Stimulated activated CD4-positive, alpha-beta T cell treated with anti-CD3 and anti-CD28 coated beads, Interleukin-2, amount 100 ng/mL, for 24 hours (primary cell): Measurements from ENCODE around the gene RPL26.
"Not testable (repeated sequence)": the region's sequence is repeated elsewhere in the genome, so short reads cannot be mapped to it uniquely, and the experiment has no call there.

Experiments
- DNase-seq, 2 donors: peaks; one replicate each; pipeline ENCODE4 v3.0.0-alpha.2; 2020

Gene RPL26

GRCh38 chr17:8393470-8394231, 10.7 kb upstream of the RPL26 start:
- no peak for DNase-seq

- DNase-seq = no peak
Observed at GRCh38 chr17:8392674-8393469, 9.9 kb upstream of the RPL26 start.

GRCh38 chr17:8392274-8392673, 9.3 kb upstream of the RPL26 start:
- DNase-seq = no peak

- no peak for DNase-seq
Observed at GRCh38 chr17:8391711-8392110, 8.7 kb upstream of the RPL26 start.

- DNase-seq = no peak
Observed at GRCh38 chr17:8387914-8388651, 5.1 kb upstream of the RPL26 start.

- no peak for DNase-seq
Observed at GRCh38 chr17:8386841-8387240, 3.8 kb upstream of the RPL26 start.

- no peak for DNase-seq
Observed at GRCh38 chr17:8384801-8385378, 1.9 kb upstream of the RPL26 start.

- no peak for DNase-seq
Observed at GRCh38 chr17:8382880-8383142, 182 bp downstream of the RPL26 start.

GRCh38 chr17:8382052-8382879, 727 bp downstream of the RPL26 start:
- DNase-seq = no peak

- no peak for DNase-seq
Observed at GRCh38 chr17:8380049-8380448, 2.9 kb downstream of the RPL26 start.

GRCh38 chr17:8378117-8378516, 4.9 kb downstream of the RPL26 start:
- DNase-seq = not testable (repeated sequence)

- DNase-seq = no peak
Observed at GRCh38 chr17:8377422-8377821, 5.6 kb downstream of the RPL26 start.

GRCh38 chr17:8376271-8377067, 6.5 kb downstream of the RPL26 start, which contains the start of gene KRABD2:
KRABD2 (minus strand) TSS chr17:8376704.
- peak; percentile 93 to 95 for DNase-seq

GRCh38 chr17:8375738-8376259, 7.2 kb downstream of the RPL26 start:
- no peak for DNase-seq

GRCh38 chr17:8373856-8374255, 9.1 kb downstream of the RPL26 start:
- DNase-seq = not testable (repeated sequence)

- DNase-seq = no peak
Observed at GRCh38 chr17:8372422-8372821, 10.6 kb downstream of the RPL26 start.

GRCh38 chr17:8371786-8372185, 11.2 kb downstream of the RPL26 start:
- DNase-seq = no peak

GRCh38 chr17:8369944-8370343, 13.0 kb downstream of the RPL26 start:
- no peak for DNase-seq

GRCh38 chr17:8368193-8368592, 14.8 kb downstream of the RPL26 start:
- no peak for DNase-seq

- no peak for DNase-seq
Observed at GRCh38 chr17:8366231-8366630, 16.8 kb downstream of the RPL26 start.

GRCh38 chr17:8365143-8365542, 17.9 kb downstream of the RPL26 start:
- no peak for DNase-seq
